ENCODE data around the gene MED12L.

DNA sequence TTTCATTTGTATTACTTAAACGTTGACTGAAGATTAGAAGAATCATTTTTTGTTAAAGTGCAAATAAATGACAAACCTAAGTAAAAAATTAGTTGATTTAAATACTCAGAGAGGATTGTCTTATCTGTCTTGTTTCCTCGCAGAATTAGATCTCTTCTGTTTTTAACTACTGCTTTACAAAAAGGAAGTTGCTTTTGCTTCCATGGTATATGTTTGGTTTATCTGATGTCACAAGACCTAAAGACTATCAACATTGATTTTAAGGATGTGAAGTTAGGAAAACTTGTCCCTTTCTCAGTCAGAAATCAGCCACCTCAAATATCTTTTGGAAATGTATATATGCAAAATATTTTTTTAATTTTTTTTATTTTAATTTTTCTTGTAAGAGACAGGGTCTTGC, 88.9 kb downstream of the MED12L start:
- TF ChIP-seq, protein P1, sequence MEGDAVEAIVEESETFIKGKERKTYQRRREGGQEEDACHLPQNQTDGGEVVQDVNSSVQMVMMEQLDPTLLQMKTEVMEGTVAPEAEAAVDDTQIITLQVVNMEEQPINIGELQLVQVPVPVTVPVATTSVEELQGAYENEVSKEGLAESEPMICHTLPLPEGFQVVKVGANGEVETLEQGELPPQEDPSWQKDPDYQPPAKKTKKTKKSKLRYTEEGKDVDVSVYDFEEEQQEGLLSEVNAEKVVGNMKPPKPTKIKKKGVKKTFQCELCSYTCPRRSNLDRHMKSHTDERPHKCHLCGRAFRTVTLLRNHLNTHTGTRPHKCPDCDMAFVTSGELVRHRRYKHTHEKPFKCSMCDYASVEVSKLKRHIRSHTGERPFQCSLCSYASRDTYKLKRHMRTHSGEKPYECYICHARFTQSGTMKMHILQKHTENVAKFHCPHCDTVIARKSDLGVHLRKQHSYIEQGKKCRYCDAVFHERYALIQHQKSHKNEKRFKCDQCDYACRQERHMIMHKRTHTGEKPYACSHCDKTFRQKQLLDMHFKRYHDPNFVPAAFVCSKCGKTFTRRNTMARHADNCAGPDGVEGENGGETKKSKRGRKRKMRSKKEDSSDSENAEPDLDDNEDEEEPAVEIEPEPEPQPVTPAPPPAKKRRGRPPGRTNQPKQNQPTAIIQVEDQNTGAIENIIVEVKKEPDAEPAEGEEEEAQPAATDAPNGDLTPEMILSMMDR (IDR thresholded peaks at IDR 0.05; ENCODE audit: low read length): no peak
- TF ChIP-seq EZH2 (IDR thresholded peaks at IDR 0.05; ENCODE audit: borderline replicate concordance, low read length): no peak
